KG1 (cell line): ENCODE measurements around the gene ARHGAP11A.

Experiments used
- DNase-seq: peaks from one replicate; lab custom pipeline; 2025; lab: John Stamatoyannopoulos, UW

ARHGAP11A gene

GRCh38 chr15:32688151-32688639, 72.9 kb downstream of the ARHGAP11A start:
- no peak for DNase-seq
